NCI-H748 (cell line): ENCODE results near the gene HOXC4.
A peak's percentile ranks its signal among the peaks of the same experiment; 100 is the strongest.
"Not testable (repeated sequence)": the region's sequence is repeated elsewhere in the genome, so short reads cannot be mapped to it uniquely, and the experiment has no call there.

Experiments
- DNase-seq: peaks from one replicate; lab custom pipeline; 2025; ENCODE audit not compliant: unreplicated experiment; lab: John Stamatoyannopoulos, UW

The HOXC4 gene

DNA sequence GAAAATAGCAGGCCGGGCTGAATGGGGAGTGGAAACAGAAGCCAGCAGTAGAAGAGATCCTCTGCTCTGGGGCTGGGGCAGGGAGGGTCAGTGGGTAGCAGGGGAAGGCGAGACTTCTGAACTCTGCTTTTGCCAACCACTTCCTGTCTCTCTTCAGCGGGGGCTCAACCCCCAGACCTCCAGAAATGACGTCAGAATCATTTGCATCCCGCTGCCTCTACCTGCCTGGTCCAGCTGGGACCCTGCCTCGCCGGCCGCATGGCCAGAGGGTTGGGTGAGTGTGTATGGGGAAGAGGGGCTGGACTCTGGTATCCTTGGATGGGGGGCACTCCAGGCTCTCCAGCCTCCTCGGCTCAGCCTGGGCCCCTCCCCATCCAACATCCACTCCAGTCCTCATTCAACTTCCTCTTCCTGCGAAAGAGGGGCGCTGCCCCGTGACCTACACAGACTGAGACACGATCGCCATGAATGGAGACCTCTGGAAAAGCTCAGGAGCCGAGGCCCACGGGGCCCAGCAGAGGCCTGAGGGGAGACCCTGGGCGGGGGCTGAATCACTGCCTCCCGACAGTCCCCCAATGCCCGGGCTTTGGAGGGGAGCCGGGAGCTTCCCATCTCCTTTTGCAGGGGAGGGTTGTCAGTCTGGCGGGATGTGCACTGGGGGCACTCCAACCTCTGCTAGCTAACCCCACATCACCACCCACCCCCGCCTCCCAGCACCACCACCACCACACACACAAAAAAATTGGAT, 458 bp upstream of the HOXC4 start:
- DNase-seq = peak; percentile 32

DNA sequence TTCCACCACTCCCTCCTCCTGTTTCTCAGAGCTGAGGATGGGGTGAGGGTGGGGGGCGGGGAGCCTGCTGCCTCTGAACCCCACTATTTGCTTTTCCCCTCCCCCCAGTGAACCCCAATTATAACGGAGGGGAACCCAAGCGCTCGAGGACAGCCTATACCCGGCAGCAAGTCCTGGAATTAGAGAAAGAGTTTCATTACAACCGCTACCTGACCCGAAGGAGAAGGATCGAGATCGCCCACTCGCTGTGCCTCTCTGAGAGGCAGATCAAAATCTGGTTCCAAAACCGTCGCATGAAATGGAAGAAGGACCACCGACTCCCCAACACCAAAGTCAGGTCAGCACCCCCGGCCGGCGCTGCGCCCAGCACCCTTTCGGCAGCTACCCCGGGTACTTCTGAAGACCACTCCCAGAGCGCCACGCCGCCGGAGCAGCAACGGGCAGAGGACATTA, 1.1 kb downstream of the HOXC4 start:
- no peak for DNase-seq

DNA sequence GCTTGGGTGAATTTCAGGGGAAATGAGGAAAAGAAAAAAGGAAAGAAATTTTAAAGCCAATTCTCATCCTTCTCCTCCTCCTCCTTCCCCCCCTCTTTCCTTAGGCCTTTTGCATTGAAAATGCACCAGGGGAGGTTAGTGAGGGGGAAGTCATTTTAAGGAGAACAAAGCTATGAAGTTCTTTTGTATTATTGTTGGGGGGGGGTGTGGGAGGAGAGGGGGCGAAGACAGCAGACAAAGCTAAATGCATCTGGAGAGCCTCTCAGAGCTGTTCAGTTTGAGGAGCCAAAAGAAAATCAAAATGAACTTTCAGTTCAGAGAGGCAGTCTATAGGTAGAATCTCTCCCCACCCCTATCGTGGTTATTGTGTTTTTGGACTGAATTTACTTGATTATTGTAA, 1.9 kb downstream of the HOXC4 start:
- no peak for DNase-seq

- no peak for DNase-seq
These were observed 2.5 kb downstream of the HOXC4 start for GRCh38 chr12:54056110-54056509.

GRCh38 chr12:54058128-54058768, 4.6 kb downstream of the HOXC4 start:
- no peak for DNase-seq

- DNase-seq = no peak
These were observed 6.0 kb downstream of the HOXC4 start for GRCh38 chr12:54059668-54060067.

DNA sequence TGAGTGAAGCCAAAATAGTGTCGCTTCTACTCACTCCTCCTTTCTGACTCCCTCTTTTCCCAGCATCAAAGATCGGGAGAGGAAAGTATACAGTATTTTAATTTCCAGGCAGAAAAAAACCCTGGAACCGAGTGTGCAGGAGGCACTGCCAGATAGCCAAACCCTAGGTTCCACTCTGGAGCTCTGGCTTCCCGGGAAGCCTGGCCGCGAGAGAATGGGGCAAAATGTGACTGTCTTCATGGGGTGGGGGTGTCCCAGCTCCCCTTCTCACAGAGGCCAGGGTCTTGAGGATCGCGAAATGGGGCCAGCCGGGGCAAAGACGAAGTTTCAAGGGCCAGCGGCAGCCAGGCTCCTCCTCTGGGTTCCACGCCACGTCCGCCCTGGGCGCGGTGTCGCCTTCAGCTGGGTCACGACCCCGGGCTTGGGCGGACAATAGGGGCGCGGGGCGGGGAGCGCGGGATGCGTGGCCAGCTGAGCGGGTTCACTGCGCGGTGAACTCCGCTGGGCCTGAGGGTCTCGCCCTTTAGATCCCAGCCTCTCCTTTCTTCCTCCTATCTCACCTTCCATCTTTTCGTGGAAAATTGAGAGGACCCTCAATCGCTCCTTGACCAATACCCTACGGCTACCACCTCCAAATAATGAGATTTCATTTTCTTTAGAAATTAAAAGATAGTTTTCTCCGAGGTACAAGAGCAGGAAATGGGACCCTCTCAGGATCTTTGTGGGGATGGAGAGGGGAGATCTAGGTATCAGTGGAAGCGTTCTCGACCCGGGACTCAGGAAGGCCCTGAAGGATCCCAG, 6.7 kb downstream of the HOXC4 start:
- DNase-seq = no peak

GRCh38 chr12:54060975-54061778, 7.5 kb downstream of the HOXC4 start:
- DNase-seq = no peak

- no peak for DNase-seq
These were observed 12.0 kb downstream of the HOXC4 start for GRCh38 chr12:54065677-54066076.

GRCh38 chr12:54066408-54066807, 12.8 kb downstream of the HOXC4 start:
- no peak for DNase-seq

DNA sequence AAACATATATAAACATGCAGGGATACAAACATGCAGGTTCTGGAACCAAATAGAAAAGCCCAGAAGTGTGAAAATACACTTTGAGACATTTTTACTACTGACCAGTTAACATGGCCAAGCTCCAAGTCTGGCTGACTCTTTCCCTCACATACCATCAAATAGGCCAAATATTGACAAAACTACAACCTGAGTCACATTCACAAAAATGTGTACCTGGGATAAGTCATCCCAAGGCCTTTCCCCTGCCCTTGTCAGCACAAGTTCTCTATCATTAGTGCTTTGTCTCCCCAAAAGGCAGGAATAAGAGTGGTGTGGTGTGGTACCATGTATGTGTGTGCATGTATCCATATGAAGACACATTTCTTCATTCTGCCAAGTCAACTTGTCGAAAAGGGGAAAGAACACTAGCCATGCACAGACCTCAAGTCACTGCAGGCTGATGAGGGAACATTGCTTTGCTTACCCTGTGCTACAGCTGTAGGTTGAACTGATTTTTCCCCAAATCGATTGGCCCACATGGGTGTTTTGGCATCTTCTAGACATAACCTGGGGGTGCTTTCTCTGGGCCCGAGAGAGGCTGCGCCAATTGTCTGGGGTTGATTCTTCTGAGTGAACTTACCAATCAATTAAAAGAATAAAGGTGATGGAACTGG, 14.9 kb downstream of the HOXC4 start:
- DNase-seq = no peak

GRCh38 chr12:54071942-54072341, 18.3 kb downstream of the HOXC4 start:
- DNase-seq = no peak

GRCh38 chr12:54074308-54074707, 20.7 kb downstream of the HOXC4 start:
- no peak for DNase-seq

- DNase-seq = no peak
These were observed 21.8 kb downstream of the HOXC4 start for GRCh38 chr12:54075409-54075808.

GRCh38 chr12:54075974-54076373, 22.3 kb downstream of the HOXC4 start:
- DNase-seq = no peak

DNA sequence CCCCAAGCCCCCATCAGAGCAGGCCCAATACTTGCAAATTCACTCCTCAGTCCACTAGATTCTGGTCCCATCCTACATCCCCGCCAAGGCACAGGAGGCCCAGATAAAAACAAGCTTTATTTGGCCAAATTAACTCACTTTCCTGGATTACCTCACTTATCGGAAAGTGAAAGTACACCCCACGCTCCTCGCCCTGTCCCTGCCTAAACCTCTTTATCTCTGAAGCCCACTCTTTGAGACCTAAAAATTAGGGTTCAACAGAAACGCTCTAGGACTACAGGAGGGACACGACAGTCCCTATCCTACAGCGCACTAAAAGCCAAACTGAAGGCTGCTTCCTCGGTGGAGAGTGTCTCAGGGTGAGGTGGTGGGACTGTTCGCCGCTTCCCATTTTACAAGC, 24.2 kb downstream of the HOXC4 start:
- DNase-seq = not testable (repeated sequence)

GRCh38 chr12:54079115-54079514, 25.5 kb downstream of the HOXC4 start:
- DNase-seq = not testable (repeated sequence)

GRCh38 chr12:54080008-54080924, 26.6 kb downstream of the HOXC4 start:
- not testable (repeated sequence) for DNase-seq

GRCh38 chr12:54081053-54081514, 27.4 kb downstream of the HOXC4 start:
- peak; percentile 12 for DNase-seq
